T-helper 1 cell treated with Interleukin-12 subunit alpha and Interleukin-12 subunit beta and Interleukin-4 antibody, amounts not matched to agents 30 ng/mL and 1 ng/mL, for 36 hours (primary cell): ENCODE data around the gene MGAT4C. TPM values are rescaled to one million over a fixed set of nuclear protein-coding genes. Genes with fewer than 3 reads are reported as not detected.

Experiments used
- intact Hi-C: fragments of 100-400 bp; cut with micrococcal nuclease; formaldehyde crosslinking; loops from one replicate; pipeline ENCODE4 v1.15.1; 2024
- total RNA-seq: library from RNA; stranded (reverse); gene quantifications from 2 replicates; pipeline ENCODE4 v1.2.3, GENCODE V29; 2022

MGAT4C gene
- total RNA-seq, 1 donor from 2014 or later: not detected

GRCh38 chr12:86229772-86230171 lies 26.4 kb downstream of the MGAT4C start:
- intact Hi-C loops: no loop called here

GRCh38 chr12:86228656-86229055 lies 27.5 kb downstream of the MGAT4C start:
- intact Hi-C loops: no loop called here

GRCh38 chr12:86226481-86226880 lies 29.7 kb downstream of the MGAT4C start:
- intact Hi-C loops: no loop called here

GRCh38 chr12:86216591-86216990 lies 39.6 kb downstream of the MGAT4C start:
- intact Hi-C loops: no loop called here

GRCh38 chr12:86213012-86213411 lies 43.2 kb downstream of the MGAT4C start:
- intact Hi-C loops: no loop called here

- intact Hi-C loops: no loop called here
Observed at GRCh38 chr12:86198696-86199444, 57.3 kb downstream of the MGAT4C start.

- intact Hi-C loops: no loop called here
Observed at GRCh38 chr12:86196465-86196864, 59.7 kb downstream of the MGAT4C start.

GRCh38 chr12:86194721-86195120 lies 61.5 kb downstream of the MGAT4C start:
- intact Hi-C loops: no loop called here

GRCh38 chr12:86193931-86194330 lies 62.3 kb downstream of the MGAT4C start:
- intact Hi-C loops: no loop called here

GRCh38 chr12:86188226-86188625 lies 68.0 kb downstream of the MGAT4C start:
- intact Hi-C loops: no loop called here

- intact Hi-C loops: no loop called here
Observed at GRCh38 chr12:86186449-86186848, 69.7 kb downstream of the MGAT4C start.

- intact Hi-C loops: no loop called here
Observed at GRCh38 chr12:86179855-86180254, 76.3 kb downstream of the MGAT4C start.

- intact Hi-C loops: no loop called here
Observed at GRCh38 chr12:86174188-86174587, 82.0 kb downstream of the MGAT4C start.

- intact Hi-C loops: no loop called here
Observed at GRCh38 chr12:86172913-86173443, 83.2 kb downstream of the MGAT4C start.

- intact Hi-C loops: no loop called here
Observed at GRCh38 chr12:86170051-86170450, 86.1 kb downstream of the MGAT4C start.

GRCh38 chr12:86158956-86159355 lies 97.2 kb downstream of the MGAT4C start:
- intact Hi-C loops: no loop called here

- intact Hi-C loops: no loop called here
Observed at GRCh38 chr12:86154620-86155019, 101.6 kb downstream of the MGAT4C start.

- intact Hi-C loops: no loop called here
Observed at GRCh38 chr12:86148612-86149011, 107.6 kb downstream of the MGAT4C start.

- intact Hi-C loops: no loop called here
Observed at GRCh38 chr12:86148071-86148470, 108.1 kb downstream of the MGAT4C start.

GRCh38 chr12:86145156-86145555 lies 111.0 kb downstream of the MGAT4C start:
- intact Hi-C loops: no loop called here

- intact Hi-C loops: no loop called here
Observed at GRCh38 chr12:86143162-86143561, 113.0 kb downstream of the MGAT4C start.

- intact Hi-C loops: no loop called here
Observed at GRCh38 chr12:86139671-86140070, 116.5 kb downstream of the MGAT4C start.

GRCh38 chr12:86138770-86139169 lies 117.4 kb downstream of the MGAT4C start:
- intact Hi-C loops: no loop called here
